SU-DHL-6 (cell line): ENCODE data around the gene TMPRSS2.

Experiments used
- EZH2phosphoT487 ChIP-seq: fragments of 200-600 bp; sonication (generic), shearing (Covaris generic); conservative IDR thresholded peaks from 2 replicates; pipeline ENCODE4 v1.6.1; 2018; ENCODE audit warnings: mild to moderate bottlenecking, antibody characterized with exemption, low read length, moderate library complexity, mixed read lengths
- TF ChIP-seq, protein P1 (sequence below): fragments of 200-600 bp; sonication (generic); IDR thresholded peaks from one replicate; pipeline ENCODE4 v1.5.1; 2017; ENCODE audit warnings: antibody characterized with exemption, mild to moderate bottlenecking, low read length, moderate library complexity; ENCODE audit not compliant: insufficient read depth, poor library complexity, severe bottlenecking

DNA sequence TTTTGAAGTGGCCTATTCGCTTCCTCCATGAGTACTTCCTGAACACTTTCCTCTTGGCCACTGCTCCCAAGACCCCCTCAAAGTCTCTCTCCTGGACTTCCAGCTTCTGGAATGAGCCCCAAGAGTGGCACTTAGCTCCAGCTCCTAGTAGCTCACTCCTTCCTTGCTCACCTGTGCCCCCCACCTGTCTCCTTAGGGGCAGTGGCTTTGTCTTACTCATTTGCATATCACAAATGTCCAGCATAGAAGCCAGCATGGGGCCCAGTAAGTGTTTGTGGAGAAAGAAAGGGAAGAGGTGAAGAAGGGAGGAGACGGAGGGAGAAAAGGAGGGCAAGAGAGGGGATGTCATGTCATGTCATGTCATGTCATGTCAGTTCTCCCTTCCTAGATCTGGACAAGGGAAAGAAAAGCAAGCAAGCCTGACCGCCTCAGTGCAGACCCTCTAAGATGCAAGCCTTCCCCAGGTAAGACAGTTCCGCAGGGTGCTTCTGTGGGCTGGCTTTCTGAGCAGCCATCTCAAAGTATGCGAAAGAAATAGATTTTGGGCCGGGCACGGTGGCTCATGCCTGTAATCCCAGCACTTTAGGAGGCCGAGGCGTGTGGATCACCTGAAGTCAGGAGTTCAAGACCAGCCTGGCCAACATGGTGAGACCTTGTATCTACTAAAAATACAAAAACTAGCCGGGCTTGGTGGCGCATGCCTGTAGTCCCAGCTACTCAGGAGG, 88.8 kb downstream of the TMPRSS2 start:
- TF ChIP-seq, protein P1, sequence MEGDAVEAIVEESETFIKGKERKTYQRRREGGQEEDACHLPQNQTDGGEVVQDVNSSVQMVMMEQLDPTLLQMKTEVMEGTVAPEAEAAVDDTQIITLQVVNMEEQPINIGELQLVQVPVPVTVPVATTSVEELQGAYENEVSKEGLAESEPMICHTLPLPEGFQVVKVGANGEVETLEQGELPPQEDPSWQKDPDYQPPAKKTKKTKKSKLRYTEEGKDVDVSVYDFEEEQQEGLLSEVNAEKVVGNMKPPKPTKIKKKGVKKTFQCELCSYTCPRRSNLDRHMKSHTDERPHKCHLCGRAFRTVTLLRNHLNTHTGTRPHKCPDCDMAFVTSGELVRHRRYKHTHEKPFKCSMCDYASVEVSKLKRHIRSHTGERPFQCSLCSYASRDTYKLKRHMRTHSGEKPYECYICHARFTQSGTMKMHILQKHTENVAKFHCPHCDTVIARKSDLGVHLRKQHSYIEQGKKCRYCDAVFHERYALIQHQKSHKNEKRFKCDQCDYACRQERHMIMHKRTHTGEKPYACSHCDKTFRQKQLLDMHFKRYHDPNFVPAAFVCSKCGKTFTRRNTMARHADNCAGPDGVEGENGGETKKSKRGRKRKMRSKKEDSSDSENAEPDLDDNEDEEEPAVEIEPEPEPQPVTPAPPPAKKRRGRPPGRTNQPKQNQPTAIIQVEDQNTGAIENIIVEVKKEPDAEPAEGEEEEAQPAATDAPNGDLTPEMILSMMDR, result no peak
- no peak for TF ChIP-seq EZH2phosphoT487
